NCI-H524 (cell line): Measurements from ENCODE around the gene MACROD2.
A peak's percentile ranks its signal among the peaks of the same experiment; 100 is the strongest.
"Not testable (repeated sequence)": the region's sequence is repeated elsewhere in the genome, so short reads cannot be mapped to it uniquely, and the experiment has no call there.

Experiments used
- DNase-seq, 2 experiments: peaks; one replicate each; lab custom pipeline; 2025; lab: John Stamatoyannopoulos, UW

MACROD2 gene

DNA sequence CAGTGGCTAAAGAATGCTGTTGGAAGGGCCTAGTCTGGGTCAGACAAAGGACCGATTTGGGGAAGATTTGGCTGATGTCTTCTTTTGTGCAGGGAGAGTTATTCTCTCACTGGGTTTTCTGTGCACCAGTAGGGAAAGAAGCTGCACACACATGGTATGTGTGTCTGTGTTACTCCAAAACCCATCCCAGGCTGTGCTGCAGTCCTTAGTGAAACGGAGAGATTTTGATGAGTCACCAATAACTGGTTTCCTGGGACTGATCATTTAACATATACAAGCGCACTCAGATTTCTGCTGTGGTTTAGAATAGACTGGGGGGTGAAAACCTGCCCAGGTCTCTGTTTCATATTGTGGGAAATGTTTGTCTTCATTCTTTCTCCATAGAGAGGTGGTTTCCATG is 1528.1 kb downstream of the MACROD2 start:
- DNase-seq: no peak

DNA sequence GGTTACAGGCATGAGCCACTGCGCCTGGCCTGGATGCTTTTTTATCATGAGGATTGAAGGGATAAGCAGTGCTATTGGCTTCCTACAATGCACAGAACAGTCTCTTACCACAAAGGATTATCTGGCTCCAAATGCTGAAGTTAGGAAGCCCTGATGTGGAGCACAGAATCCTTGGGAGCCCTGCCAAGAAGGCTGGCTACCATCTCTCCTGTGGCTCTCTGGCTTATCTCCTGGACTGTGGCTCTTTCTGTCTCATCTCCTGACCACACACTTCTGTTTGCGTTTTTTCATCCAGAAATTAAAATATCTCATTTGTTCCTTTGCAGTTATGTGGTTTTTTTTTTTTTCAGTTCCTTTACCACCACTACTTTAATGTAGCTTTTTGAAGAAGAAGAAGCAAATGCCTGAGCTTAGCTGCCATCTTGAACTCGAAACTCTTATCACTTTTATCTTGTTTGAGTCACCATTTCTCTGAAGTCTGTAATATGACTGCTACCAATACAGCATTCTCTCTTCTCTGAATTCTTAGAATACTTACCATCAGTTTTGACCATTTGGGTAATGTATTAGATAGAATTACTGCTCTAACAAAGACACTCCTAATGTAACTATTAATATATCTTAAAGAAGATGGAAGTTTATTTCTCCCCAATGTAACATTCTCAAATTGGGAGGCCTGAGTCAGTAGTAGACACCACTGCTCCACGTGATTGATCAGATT is 1533.2 kb downstream of the MACROD2 start:
- peak in 1 of 2 experiments; percentile 15 for DNase-seq

DNA sequence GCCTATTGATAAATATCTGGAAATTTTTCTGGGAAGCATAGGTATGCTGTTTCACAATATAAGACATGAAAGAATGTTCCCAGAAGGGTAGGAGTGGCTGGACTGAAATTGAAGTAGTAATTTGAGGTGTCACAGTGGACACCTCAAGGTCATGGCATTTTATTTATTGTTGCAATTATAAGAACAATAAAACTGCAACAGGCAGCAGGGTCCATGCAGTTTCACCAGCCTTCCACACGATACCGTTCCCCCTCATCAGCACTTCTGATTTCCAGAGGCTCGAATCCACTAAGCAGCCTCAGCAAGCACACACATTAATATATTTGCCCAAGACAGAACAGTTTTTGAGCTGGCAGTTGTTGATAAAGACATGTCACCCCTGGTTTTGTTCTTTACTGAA is 1540.5 kb downstream of the MACROD2 start:
- no peak for DNase-seq

DNA sequence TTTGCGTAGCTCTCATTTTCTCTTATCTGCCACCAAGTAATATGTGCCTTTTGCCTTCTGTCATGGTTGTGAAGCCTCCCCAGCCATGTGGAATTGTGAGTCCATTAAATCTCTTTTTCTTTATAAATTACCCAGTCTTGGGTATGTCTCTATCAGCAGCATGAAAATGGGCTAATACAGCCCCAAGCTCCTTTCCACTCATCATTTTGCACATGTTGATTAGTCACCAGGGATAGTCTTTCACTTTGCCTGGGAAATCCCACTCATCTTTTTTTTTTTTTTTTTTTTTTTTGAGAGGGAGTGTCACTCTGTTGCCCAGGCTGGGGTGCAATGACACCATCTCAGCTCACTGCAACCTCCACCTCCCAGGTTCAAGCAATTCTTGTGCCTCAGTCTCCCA is 1541.9 kb downstream of the MACROD2 start:
- DNase-seq: not testable (repeated sequence)

DNA sequence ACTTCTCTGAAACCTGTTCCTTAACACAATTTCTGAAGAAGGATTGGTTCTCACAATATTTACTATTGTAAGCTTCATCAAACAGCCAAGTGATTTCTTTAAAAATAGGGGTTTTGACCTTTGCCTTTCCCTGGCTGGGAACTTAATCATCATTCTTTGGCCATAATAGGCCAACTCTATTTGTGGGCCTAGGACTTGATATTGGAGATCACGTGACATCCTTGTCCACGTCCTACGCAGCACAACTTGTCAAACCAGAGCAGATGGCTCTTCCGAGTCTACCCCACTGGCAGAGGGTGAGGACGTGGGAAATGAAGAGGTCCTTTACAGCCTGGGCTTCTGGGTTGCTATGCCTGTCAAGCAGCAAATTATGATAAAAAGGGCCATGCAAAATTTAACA is 1547.3 kb downstream of the MACROD2 start:
- DNase-seq: no peak

DNA sequence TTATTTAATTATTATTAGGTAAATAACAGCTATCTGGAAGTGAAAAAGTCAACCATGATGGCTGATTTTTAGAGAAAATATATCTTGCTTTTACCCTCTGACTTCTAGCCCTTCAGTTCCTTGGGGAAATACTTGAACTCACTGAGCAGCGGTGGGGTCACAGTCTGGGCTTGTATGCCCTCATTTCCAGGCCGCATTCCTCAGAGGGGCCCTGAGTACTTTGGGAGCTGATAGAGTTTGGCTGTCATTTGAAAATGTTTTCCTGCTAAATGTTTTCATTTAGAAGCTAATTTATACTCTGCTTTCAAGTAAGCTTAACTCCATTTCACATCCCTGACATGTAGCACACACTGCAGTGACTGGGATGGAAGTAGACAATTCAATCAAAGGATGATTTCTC is 1549.4 kb downstream of the MACROD2 start:
- DNase-seq: no peak

DNA sequence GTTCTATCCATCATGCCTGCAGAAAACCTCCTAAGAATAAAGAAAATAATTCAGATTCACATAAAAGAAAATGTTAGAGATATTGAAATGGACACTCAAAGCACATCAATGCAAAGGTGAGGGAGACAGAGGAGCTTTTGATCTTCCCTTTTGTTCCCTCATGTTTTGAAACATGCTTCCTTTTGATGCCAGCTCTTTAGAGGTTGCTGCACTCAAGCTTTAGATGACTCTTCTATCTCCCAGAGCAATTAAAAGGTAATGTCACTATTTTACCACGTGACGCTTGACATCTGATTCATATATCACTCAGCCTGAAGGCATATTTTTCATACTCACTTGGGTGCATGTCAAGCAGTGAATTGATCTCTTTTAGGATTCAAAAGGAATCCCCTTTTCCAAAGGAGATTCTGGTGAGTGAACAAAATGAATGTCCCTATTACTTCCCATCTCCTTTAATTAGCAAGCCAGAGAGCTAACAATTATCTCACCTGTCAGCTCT is 1551.3 kb downstream of the MACROD2 start:
- DNase-seq: peak; percentile 41 to 68

DNA sequence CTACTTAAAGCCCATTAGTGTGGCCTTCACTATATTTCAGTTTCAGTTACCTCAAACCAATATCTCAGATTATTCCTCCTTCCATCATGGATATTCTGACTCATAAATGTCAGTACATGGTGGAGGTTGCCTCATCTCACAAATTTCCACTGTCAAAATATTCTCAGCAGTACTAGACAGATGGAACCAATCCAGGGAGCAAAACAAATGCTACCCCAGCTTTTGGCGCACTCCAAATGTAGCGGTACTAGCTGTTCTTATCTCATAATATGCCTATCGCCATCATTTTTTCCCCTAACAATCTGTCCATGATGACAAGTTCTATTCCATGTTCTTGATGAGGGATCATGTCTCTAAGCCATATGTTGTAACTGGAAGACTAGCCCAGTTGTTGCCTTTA is 1551.8 kb downstream of the MACROD2 start:
- DNase-seq: peak; percentile 96 to 100

DNA sequence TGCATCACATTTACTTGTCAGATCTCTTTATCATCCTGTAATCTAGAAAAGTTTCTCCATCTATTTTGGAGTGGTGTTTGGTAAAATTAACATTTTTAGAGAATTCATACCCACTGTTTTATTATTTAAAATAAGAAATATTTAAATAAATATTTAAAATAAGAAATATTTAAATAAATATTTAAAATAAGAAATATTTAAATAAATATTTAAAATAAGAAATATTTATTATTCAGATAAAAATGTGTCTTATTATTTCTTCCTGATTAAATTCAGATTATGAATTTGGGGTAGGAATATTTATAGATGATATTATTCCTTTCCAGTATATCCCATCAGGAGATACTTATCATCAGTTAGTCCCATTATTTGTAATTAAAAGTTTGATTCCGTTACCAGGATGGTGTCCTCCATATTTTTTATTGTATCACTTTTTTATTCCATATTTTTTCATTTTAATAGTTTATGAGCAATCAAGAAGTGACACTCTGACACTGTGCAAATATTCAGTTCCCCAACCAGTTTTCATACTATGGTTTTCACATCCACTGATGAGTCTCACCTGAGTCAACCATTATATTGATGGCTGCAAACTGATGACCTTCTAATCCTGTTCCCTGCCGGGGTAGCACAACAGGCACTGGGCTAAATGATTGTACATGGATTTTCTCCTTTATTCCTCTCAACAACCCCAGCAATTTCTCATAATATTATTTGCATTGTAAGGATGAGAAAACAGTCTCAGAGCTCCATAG is 1555.0 kb downstream of the MACROD2 start:
- no peak for DNase-seq

DNA sequence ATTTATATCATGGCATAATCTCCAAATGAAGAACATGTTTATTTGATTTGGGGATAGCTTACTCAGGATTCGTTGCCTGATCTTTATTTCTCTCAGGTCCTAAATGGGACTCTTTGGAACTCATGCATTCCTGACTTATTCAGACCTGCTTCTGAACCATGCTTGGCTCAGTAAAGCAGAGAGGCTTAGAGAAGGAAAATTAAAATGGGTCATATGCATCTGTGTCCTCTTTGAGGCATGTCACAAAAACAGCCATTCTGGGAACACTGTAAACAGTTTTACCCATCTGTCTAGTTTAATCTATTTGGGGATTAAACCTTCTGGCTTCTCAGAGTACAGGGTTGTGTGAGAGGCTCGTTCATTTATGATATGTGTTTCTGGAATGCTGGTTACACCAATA is 1560.6 kb downstream of the MACROD2 start:
- peak; percentile 70 to 98 for DNase-seq

DNA sequence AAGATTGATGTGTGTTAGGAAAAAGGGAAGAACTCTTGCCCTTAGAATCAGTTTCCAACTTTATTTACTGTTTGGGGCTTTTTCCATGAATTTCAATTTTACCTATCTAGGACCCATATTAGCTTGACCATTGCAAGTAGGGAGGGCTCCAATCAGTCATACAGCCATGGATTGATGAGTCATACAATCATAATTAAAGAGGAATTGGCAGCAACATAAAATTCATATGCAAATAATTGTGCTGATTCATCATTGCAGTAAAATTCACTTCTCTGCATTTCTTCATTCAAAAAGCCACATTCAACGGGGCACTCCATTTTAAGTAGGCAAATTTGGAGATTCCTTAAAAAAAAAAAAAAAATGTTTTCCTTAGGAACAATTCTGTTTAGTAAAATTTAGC is 1561.6 kb downstream of the MACROD2 start:
- no peak for DNase-seq

DNA sequence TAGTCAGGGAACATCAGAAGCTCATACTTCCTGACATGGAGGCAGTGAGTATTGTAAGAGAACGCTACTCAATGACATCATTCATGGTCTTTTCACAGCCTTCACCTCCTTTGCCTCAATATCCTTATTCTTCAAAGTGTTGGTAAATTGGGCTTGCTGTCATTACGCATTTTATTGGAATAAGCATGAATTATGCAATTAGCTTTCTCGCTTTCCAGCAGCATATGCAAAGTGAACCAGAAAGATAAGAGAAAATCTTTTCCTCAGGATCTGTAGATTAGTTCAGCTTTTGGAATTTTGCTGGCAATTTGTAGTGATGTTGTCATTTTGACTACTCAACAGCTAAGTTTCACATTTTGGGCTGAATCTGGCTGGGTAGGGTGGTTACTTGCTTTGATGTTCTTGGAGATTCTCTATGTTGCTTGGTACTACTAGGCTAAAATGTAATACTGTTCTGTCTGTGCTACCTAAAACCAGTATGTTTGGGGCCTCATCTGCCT is 1565.8 kb downstream of the MACROD2 start:
- no peak for DNase-seq

DNA sequence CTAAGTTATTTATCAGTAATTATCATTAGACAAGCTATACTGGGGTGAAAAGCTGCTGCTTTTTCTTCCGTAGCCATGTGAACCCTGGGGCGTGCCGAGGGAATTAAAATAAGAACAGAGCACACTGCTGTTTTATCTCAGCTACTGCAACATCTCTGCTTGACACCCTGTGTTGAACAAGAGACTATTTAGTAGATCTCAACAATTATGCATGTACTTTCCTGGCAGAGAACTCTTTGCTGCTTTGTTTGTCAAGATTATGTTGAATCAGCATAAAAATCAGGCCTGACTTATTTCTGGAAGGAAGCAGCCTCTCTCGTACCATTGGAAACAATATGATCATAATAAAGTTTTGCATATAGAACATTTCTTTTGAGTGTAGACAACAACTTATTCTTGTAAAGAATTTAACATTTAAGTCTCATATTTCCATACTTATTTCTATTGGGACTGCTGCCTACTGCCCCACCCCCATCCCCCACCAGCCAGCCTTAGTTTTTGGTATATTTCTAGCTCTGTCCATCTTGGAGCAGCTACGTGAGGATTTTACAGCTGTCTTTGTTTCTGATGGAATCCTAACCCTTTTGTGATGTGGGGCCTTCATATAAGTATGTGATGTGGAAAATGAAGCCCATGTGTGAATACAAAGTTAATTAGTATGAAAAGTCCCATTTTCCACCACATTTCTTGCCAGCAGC is 1566.5 kb downstream of the MACROD2 start:
- DNase-seq: no peak

DNA sequence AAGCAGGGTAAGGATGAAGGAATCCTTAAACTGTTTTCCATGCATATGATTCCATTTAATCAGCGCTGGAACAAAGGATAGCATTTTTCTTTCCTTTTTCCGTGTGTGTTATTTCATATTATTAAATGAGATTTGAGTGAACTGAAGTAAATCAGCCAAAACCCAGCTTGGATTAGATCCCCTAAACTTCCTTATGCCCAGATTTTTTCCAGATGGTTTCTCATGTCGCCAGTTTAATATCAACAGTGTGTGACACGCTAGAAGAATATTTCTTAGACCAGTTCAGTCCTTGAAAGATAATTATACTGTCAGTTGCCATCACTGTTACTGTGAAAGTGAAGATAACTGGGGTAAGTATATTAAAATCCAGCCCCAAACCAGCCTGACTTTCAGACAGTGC is 1568.5 kb downstream of the MACROD2 start:
- no peak for DNase-seq

DNA sequence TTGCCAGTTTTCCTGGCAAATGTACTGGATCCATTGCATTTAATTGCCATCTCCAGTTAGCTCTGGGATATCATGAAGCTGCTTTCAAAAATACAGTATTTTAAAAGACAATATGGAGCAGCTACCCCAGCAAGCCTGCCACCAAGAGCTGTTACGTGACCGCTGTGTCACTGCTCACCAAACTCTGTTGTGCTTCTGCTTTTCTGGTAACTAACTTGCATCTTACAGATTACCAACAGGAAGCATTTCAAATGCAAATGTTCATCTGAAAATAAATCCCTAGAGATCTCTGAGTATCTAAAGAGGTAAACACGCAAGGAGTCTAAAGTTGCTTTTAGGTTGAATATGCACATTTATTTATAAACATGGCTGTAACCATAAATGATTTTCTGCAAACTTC is 1569.7 kb downstream of the MACROD2 start:
- DNase-seq: no peak

DNA sequence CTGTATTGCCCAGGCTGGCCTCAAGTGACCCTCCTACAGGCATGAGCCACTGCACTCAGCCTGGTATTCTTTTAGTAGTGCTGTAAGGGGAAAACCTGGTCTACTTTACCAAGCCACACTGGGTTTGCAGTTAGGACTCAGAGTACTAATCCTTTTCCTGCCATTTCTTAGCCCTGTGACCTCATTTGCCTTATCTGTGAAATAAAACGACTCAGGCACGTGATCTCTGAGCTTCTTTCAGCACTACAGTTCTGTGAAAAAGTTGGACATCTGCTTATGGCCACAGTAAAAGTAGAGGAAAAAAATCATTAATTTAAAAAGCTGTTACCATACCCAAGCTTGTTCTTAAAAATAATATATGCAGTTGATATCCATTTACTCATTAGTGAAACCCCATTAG is 1570.5 kb downstream of the MACROD2 start:
- DNase-seq: peak; percentile 14 to 42

DNA sequence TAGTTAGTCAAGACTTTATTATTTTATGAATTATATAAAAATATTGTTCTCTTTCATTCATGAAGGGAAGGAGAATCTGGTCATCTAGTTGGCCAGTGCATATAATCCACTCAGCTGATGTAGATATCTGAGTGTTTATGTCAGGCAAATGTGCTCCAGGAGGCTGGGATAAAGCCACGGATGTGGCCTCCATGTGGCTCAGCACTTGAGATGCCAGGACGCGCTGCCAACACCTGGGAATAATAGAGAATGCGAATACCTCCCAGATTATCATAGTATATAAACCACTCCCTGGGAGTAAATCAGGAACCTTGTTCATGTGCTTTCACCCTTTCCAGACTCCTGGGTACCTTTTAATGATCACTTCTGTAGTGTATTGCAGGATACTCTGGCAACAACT is 1571.9 kb downstream of the MACROD2 start:
- DNase-seq: peak in 1 of 2 experiments; percentile 13

DNA sequence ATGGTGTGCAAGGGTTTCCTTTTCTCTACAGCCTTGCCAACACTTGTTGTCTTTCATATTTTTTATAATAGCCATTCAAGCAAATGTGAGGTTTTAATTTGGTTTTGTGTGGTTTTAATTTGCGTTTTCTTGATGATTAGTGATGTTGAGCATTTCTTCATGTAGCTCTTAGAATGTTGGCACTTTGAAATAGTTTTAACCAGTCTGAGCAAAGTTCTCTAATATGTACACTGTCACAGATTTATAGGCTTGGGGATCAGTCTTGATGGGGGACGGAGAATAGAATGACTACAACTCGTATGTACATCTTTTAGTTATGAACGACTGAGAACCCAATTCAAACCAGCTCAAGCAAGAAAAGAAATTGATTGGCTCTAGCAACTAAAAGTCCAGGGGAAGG is 1574.8 kb downstream of the MACROD2 start:
- no peak for DNase-seq

DNA sequence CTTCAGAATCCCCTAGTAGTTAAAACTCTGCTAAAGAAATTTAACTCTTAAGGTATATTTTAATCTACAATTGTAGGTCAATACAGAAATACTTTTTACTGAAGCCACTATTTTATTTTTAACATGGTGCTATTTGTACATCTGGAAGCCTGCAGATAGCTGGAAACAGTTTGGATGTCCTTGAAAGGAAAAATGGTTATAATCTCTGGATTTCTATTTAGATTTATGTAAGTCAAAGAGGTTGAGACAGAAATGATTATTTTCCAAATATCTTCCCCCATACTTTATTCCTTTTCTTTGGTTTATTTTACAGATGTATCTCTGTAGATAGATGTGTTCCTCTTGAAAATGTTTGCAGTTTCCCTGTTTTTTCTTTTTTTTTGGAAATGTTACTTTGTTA is 1575.7 kb downstream of the MACROD2 start:
- DNase-seq: no peak

DNA sequence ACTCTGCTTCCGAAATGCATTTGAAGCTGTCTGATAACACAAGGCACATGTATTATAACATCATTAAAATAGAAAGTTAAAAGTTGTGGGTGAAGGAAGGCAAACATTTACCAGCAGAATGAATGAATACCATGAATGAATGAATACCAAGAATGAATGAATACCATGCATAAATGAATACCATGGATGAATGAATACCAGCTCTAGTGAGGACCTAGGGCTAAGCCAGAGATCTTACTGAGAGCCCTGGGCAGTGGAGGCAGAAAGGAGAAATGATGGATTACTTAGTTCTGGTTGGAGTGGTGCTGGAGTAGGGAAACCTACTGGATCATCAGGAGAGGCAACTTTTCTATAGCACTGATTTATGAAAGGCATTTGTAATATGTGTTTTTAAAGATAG is 1579.9 kb downstream of the MACROD2 start:
- no peak for DNase-seq

DNA sequence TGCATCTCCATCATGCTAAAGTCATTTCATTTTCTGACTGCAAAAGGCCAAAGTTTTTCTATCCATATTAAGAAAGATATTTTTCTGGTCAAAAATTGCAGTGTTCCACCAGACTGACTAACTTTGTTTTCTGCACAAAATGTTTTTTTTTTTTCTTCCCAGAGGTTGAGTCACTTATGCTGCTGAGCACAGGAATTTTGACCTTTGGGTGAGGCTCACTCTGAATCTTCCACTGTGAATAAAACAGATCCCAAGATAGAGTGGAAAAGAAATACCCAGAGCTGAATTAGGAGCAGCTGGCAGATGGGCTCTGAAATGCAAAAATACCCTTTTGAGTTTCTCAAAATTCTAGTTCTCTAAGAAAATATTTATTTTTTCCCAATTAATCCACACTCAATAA is 1581.1 kb downstream of the MACROD2 start:
- no peak for DNase-seq

DNA sequence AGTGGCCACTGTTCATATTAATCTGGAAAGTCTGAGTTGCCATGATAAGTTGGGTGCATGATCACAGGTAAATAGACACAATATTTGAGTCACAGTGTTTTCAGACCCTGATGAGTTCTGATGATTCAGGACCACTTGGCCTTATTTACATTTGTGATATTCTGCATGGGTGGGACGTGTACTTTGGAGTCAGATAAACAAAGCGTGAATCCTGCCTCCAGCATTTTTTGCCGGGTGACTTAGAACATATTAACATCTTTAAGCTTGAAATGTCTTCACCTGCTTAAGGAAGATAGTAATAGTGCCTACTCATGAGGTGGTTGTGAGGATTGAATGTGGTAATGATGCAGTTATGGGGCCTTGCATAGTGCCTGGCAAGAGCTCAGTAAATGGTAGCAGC is 1582.8 kb downstream of the MACROD2 start:
- DNase-seq: no peak

DNA sequence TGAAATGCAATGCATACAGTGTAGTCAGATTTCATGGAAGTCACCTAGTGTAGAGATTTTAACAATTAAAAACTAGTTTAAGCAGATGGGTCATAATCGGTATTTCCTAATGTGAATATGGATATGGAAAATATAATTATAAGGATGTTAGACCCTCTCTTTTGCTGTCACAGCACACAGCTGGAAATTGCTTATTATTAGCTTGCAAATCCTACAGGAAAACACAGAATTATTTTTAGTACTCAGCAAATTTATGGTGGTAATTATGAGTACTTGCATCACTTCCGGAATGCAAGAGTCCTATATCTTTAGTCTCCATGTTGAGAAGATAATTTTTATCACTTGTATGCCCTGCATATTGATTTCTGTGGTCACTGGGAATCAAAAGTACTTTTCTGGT is 1584.4 kb downstream of the MACROD2 start:
- DNase-seq: no peak
